GM12878 (cell line): ENCODE measurements around the gene TEAD4. TPM values are rescaled to one million over a fixed set of nuclear protein-coding genes. Genes with fewer than 3 reads are reported as not detected.

Experiments
- ATAC-seq: fragments of 200-7000 bp; cut with Tn5 transposase; 3 replicates; pipeline ENCODE4 v1.9.1; 2020; ENCODE audit warnings: mild to moderate bottlenecking, moderate library complexity
- BruUV-seq: library from RNA; stranded (reverse); fragments of 400-500 nt; replicated peaks from 2 replicates; lab custom pipeline; 2021; lab: Mats Ljungman, UMichigan
- CTCF ChIA-PET: fragments of 300-600 bp; sonication (Branson Sonifier 250); formaldehyde crosslinking; extraction: SDS; loops from one replicate; lab custom pipeline; 2021; ENCODE audit warnings: inconsistent platforms; lab: Yijun Ruan, JAX
- POLR2A ChIA-PET: fragments of 350-600 bp; formaldehyde crosslinking; extraction: SDS; loops from one replicate; lab custom pipeline; 2021; ENCODE audit warnings: inconsistent platforms; lab: Charles Lee
- RAD21 ChIA-PET: fragments of 300-600 bp; sonication (Branson Sonifier 250); formaldehyde crosslinking; loops from one replicate; lab custom pipeline; 2023; ENCODE audit warnings: antibody characterized with exemption; ENCODE audit not compliant: unreplicated experiment; lab: Charles Lee
- SMC1A ChIA-PET: fragments of 300-600 bp; sonication (Branson Sonifier 250); formaldehyde crosslinking; loops from one replicate; lab custom pipeline; 2023; ENCODE audit not compliant: unreplicated experiment, uncharacterized antibody; lab: Charles Lee
- DNase-seq: peaks from one replicate; pipeline ENCODE4 v3.0.0-alpha.2; 2011; ENCODE audit warnings: low read depth, low spot score
- FAIRE-seq: peaks from 3 replicates; lab custom pipeline; 2011; peaks lifted over from hg19 to GRCh38; lab: Jason Lieb, UNC
- H2AFZ ChIP-seq: 2 replicates; pipeline ENCODE4 v1.6.0; 2011; ENCODE audit warnings: low read depth, low read length, control low read depth; ENCODE audit not compliant: control insufficient read depth
- H3K27ac ChIP-seq: 2 replicates; pipeline ENCODE4 v1.5.1; 2011; ENCODE audit warnings: control low read depth; ENCODE audit not compliant: control insufficient read depth, insufficient read depth
- H3K27me3 ChIP-seq, 2 experiments: replicated peaks in 1 of 2; 2 replicates each; pipeline versions ENCODE4 v1.6.0 to v1.6.1; 2011; ENCODE audit warnings: low read length in 1 of 2; ENCODE audit not compliant: control insufficient read depth in 2 of 2, insufficient read depth in 2 of 2
- H3K36me3 ChIP-seq, 2 experiments: 2 replicates each; pipeline ENCODE4 v1.5.1; 2011; ENCODE audit warnings: low read length in 1 of 2; ENCODE audit not compliant: control insufficient read depth in 2 of 2, insufficient read depth in 2 of 2
- H3K4me1 ChIP-seq: 2 replicates; pipeline ENCODE4 v1.6.1; 2011; ENCODE audit warnings: mild to moderate bottlenecking, low read length, moderate library complexity, mixed read lengths; ENCODE audit not compliant: control insufficient read depth, insufficient read depth
- H3K4me2 ChIP-seq: 2 replicates; pipeline ENCODE4 v1.6.0; 2011; ENCODE audit warnings: control low read depth; ENCODE audit not compliant: control insufficient read depth, insufficient read depth
- H3K4me3 ChIP-seq: fragments of 200-600 bp; sonication (generic); 2 replicates; pipeline ENCODE4 v1.5.1; 2016
- H3K79me2 ChIP-seq: 2 replicates; pipeline ENCODE4 v1.6.0; 2011; ENCODE audit warnings: low read length; ENCODE audit not compliant: control insufficient read depth, insufficient read depth
- H3K9ac ChIP-seq: 2 replicates; pipeline ENCODE4 v1.8.0; 2011; ENCODE audit warnings: low read length, control low read depth, mixed read lengths; ENCODE audit not compliant: control insufficient read depth, insufficient read depth
- H3K9me3 ChIP-seq: replicated peaks from 3 replicates; pipeline ENCODE4 v1.5.1; 2011; ENCODE audit warnings: mild to moderate bottlenecking, low read length; ENCODE audit not compliant: control insufficient read depth, insufficient read depth
- H4K20me1 ChIP-seq: 2 replicates; pipeline ENCODE4 v1.6.0; 2011; ENCODE audit not compliant: control insufficient read depth, insufficient read depth
- BCL3 ChIP-seq: IDR thresholded peaks from 2 replicates; pipeline ENCODE4 v1.6.1; 2011; ENCODE audit warnings: borderline replicate concordance, low read depth, mild to moderate bottlenecking, moderate library complexity, low read length; ENCODE audit not compliant: insufficient read depth, poor library complexity, severe bottlenecking
- CHD4 ChIP-seq: fragments of 200-600 bp; sonication (generic); IDR thresholded peaks from 2 replicates; pipeline ENCODE4 v1.6.1; 2016; ENCODE audit warnings: mild to moderate bottlenecking
- EP300 ChIP-seq, 2 experiments: fragments of 150-350 bp in 1 of 2; IDR thresholded peaks; 2 replicates each; pipeline ENCODE4 v1.6.1; 2011 to 2012; ENCODE audit warnings: low read depth in 2 of 2, low read length in 2 of 2, borderline replicate concordance in 1 of 2, improper control_type of control experiment in 1 of 2, inconsistent platforms in 1 of 2; ENCODE audit not compliant: control insufficient read depth in 1 of 2
- ETV6 ChIP-seq, 2 experiments: fragments of 450-650 bp in 1 of 2; IDR thresholded peaks in 1 of 2; conservative IDR thresholded peaks in 1 of 2; 2 replicates each; pipeline ENCODE4 v1.6.1; 2014; ENCODE audit warnings: antibody characterized with exemption in 1 of 2, borderline replicate concordance in 1 of 2, low read depth in 1 of 2, mild to moderate bottlenecking in 1 of 2, moderate library complexity in 1 of 2
- HDAC6 ChIP-seq: fragments of 200-600 bp; sonication (generic); IDR thresholded peaks from one replicate; pipeline ENCODE4 v1.8.0; 2017; ENCODE audit warnings: antibody characterized with exemption; ENCODE audit not compliant: unreplicated experiment
- IKZF1 ChIP-seq: fragments of 450-650 bp; conservative IDR thresholded peaks from 2 replicates; pipeline ENCODE4 v1.6.1; 2017; ENCODE audit warnings: antibody characterized with exemption, mild to moderate bottlenecking
- MAX ChIP-seq: IDR thresholded peaks from 2 replicates; pipeline ENCODE4 v1.6.1; 2012; ENCODE audit warnings: low read depth, low read length, improper control_type of control experiment
- NFYA ChIP-seq: IDR thresholded peaks from 2 replicates; pipeline ENCODE4 v1.6.1; 2011; ENCODE audit warnings: low read depth, mild to moderate bottlenecking, low read length, improper control_type of control experiment, borderline replicate concordance
- RCOR1 ChIP-seq: conservative IDR thresholded peaks from 2 replicates; pipeline ENCODE4 v1.6.1; 2012; ENCODE audit warnings: low read depth, low read length, improper control_type of control experiment
- RELA ChIP-seq: fragments of 450-650 bp; IDR thresholded peaks from 2 replicates; pipeline ENCODE4 v1.8.0; 2014; ENCODE audit warnings: borderline replicate concordance; ENCODE audit not compliant: partially characterized antibody
- TAF1 ChIP-seq: IDR thresholded peaks from 2 replicates; pipeline ENCODE4 v1.6.1; 2011; ENCODE audit warnings: mild to moderate bottlenecking, low read depth, low read length, borderline replicate concordance
- TARDBP ChIP-seq: IDR thresholded peaks from 2 replicates; pipeline ENCODE4 v1.6.1; 2016; ENCODE audit warnings: borderline replicate concordance
- TCF12 ChIP-seq: IDR thresholded peaks from 2 replicates; pipeline ENCODE4 v1.6.1; 2011; ENCODE audit warnings: low read depth, mild to moderate bottlenecking, low read length
- USF1 ChIP-seq: IDR thresholded peaks from 2 replicates; pipeline ENCODE4 v1.6.1; 2011; ENCODE audit warnings: borderline replicate concordance, low read depth, mild to moderate bottlenecking, moderate library complexity, mixed read lengths, low read length; ENCODE audit not compliant: insufficient read depth; ENCODE audit errors: extremely low read length
- ZBTB4 ChIP-seq: fragments of 450-650 bp; formaldehyde crosslinking; IDR thresholded peaks from 2 replicates; pipeline ENCODE4 v1.4.0; 2022; ENCODE audit warnings: mild to moderate bottlenecking, moderate library complexity
- WGBS: methylation state at CpG from one replicate; pipeline ENCODE4 v1.1.6; 2016; ENCODE audit warnings: low lambda C conversion rate; ENCODE audit not compliant: insufficient replicate concordance, insufficient coverage; ENCODE audit errors: missing lambda C conversion rate; 5-methylcytosine and 5-hydroxymethylcytosine counted together
- in situ Hi-C: fragments of 300-500 bp; cut with MboI; formaldehyde crosslinking; loops from 9 replicates; pipeline ENCODE4 v1.14.3; 2018; ENCODE audit warnings: mixed read lengths
- intact Hi-C: fragments of 100-400 bp; cut with micrococcal nuclease; formaldehyde crosslinking; loops from one replicate; pipeline ENCODE4 v1.14.2; 2022; ENCODE audit not compliant: unreplicated experiment
- polyA plus RNA-seq, 11 experiments: library from polyadenylated mRNA; depleted of rRNA in 4 of 11; unstranded in 6 of 11; stranded (reverse) in 5 of 11; fragments of >200 nt; fragmentation: Nextera tagmentation in 4 of 11; fragmentation: Illumina TruSeq in 1 of 11; extraction: Ambion mirVana in 4 of 11; extraction: Trizol in 1 of 11; gene quantifications; 1 replicate in 1 of 11; 2 replicates in 10 of 11; pipeline versions ENCODE4 v1.2.1 to v1.2.3, GENCODE V29; 2011 to 2016; ENCODE audit warnings: inconsistent platforms in 2 of 11, missing spikeins in 2 of 11, low read depth in 1 of 11
- total RNA-seq, 4 experiments: library from RNA; depleted of rRNA in 3 of 4; stranded (reverse); fragments of >200 nt in 3 of 4; fragmentation: Illumina TruSeq in 1 of 4; extraction: Trizol in 1 of 4; gene quantifications; 2 replicates each; pipeline versions ENCODE4 v1.2.1 to v1.2.3, GENCODE V29; 2013 to 2021

TEAD4 gene
- total and polyA plus RNA-seq, 10 of the 15 experiments (the other 5 are each of a cell fraction or from before 2014, with no cell fraction given) = 0.04 to 0.68 (median 0.31) TPM; not detected in 4

GRCh38 chr12:2961705-2962104 lies 2.5 kb downstream of the TEAD4 start:
- Histone ChIP-seq H4K20me1 (no peaks in the 10 kb centered on the region; the same call in 1 of the 2 replicates), H3K9me3 (no peaks in the 10 kb centered on the region), H3K9ac (no peak overlapping the region), H3K4me1 (no peaks in the 10 kb centered on the region; the same call in 1 of the 2 replicates), H3K4me2 (no peak overlapping the region), H3K27ac (no peak overlapping the region), H3K27me3 (peaks cover 3 to 11% of the 10 kb centered on the region in 2 experiments; a peak in 3 of 4 replicates), H2AFZ (no peak overlapping the region), H3K4me3 (no peak overlapping the region), H3K36me3 (no peaks in the 10 kb centered on the region), H3K79me2 (no peaks in the 10 kb centered on the region)
- no TSS peak for BruUV-seq
- POLR2A ChIA-PET = no interaction called here
- intact Hi-C loops = no loop called here
- 77% methylated on average over 5 of the region's 5 CpGs for WGBS
- ATAC-seq (no peak), DNase-seq (no peak), FAIRE-seq (no peak)
- in situ Hi-C loops = no loop called here
- RAD21 ChIA-PET = no interaction called here
- SMC1A ChIA-PET = no interaction called here
- CTCF ChIA-PET = no interaction called here
- no peak for TF ChIP-seq MAX
- TF ChIP-seq BCL3 = no peak
- no peak for TF ChIP-seq TARDBP
- TF ChIP-seq USF1 = no peak
- no peak for TF ChIP-seq CHD4
- TF ChIP-seq IKZF1 = no peak
- TF ChIP-seq RELA = no peak
- TF ChIP-seq RCOR1 = no peak
- no peak for TF ChIP-seq HDAC6
- TF ChIP-seq EP300 (IDR thresholded peaks at IDR 0.05; ENCODE audit: borderline replicate concordance in 1 of 2, control insufficient read depth in 1 of 2, low read depth in 2 of 2, low read length in 2 of 2) = no peak
- no peak for TF ChIP-seq ZBTB4 (CRISPR knock-in tag)
- TF ChIP-seq TCF12 = no peak
- no peak for TF ChIP-seq ETV6 (conservative IDR thresholded peaks at IDR 0.05 in 1 of 2, IDR thresholded peaks at IDR 0.05 in 1 of 2; ENCODE audit: borderline replicate concordance in 1 of 2, low read depth in 1 of 2)
- no peak for TF ChIP-seq NFYA
- TF ChIP-seq TAF1 = no peak
